Endometrium (tissue), 2 donors: ENCODE measurements around the gene ZNF750.

Source experiments
- FAIRE-seq: peaks from 2 replicates; lab custom pipeline; 2012; peaks lifted over from hg19 to GRCh38; lab: Jason Lieb, UNC
- donor health status: control.
- donor health status: control.

Gene ZNF750

DNA sequence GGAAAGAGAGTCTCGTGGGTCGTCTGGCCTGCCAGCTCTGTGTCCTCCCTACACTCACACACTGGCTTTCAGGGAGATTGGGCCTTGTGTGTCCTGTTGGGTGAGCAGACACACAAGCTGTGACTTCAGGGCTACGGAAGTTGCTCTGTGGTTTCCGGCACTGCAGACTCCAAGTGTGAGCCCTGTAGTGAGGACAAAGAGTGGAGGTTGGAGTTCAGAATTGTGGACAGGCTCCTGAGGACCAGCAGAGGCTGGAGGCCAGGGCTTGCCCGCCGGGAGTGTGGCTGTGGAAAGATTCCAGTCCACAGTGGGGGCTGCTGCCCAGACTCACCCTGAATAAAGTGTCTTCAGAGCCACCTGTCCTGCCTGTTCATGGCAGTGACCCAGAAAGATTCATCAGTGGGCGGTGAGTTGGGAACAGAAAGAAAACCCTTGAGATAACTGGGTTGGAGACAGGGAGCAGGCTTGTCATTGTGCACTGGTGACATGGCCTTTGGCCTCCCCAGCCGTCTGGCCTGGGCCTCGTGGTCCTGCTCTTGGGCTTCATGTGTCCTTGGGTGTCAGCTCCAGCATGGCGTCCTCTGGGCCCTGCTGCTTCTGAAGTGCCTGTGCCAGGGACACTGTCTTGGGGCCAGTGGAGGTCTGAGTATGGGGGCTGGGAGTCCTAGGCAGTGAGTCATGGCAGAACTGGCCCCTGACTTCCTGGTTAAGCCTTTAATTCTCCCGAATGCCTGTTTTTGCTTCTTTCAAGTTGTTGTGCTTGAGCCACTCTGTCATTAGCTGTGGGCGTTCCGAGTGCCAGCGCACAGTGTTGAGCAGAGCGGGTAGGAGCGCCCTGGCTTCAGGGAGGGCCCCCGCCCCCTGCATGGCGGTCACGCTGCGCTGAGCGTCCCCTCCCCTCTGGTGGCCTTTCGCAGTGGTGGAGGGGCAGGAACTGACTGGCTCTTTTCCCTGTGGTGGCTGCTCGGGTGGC is 19.9 kb upstream of the ZNF750 start:
- no peak for FAIRE-seq

DNA sequence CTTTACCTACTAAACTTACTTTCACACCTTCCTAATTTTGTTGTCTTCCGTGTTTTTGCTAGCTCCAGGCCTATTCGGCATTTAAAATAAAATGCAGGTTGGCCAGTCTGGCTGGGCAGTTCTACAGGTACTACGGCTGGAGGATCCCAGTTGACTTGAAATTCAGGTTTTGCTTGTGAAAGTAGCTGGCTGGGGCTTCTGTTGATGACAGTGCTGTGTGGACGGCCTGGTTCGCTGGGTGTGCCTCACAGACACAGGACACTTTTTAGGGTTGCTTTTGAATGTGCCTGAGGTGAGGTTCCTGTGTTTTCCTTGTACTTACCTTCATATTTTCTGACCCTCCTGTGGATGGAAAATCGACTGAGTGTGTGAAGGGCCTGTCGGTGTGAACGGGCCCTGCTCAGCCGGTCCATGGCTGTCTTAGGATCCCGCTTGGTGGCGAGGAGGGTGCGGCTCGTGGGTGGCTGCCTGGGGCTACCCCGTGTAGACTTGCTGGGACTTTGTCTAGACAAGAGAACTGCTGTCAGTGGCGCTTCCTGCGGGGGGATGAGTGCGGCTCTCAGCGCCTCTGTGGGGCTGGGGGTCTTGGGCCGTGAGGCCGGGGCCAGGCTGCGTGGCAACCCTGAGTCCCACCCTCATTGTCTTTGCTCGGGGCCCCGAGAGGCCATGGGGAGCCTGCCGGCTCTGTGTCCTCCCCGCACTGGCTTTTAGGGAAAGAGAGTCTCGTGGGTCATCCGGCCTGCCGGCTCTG is 18.7 kb upstream of the ZNF750 start:
- FAIRE-seq, result no peak

DNA sequence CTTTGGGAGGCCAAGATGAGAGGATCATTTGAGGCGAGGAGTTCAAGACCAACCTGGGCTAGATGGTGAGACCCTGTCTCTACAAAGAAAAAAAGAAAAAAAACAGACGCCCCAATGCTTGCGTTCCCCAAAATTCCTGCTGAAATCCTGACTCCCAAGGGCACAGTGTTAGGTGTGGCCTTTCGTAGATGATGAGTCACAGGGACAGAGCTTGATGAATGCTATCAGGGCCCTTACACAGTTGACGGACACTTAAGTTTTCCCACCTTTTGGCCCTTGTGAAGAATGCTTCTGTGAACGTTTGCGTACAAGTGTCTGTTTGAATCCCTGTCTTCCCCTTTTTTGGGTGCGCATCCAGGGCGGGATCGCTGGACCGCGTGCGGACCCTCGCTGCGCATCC is 16.5 kb upstream of the ZNF750 start:
- FAIRE-seq, result no peak

DNA sequence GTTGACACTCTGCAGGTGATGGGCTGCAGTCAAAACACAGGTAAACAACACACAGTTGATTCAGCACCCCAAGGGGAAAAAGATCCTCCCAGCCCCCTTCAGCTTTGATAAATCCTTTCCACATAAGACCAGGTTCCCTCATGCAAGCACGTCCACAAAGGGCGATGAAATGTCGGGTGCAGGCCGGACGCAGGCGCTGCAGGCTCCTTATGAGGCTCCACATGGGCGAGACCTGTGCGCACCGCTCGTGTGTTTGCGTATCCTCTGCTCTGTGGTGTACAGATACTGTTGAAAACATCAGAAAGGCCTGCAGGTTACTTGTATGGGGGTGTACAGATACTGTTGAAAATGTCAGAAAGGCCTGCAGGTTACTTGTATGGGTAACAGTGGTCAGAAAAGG is 14.4 kb upstream of the ZNF750 start:
- FAIRE-seq, result no peak

DNA sequence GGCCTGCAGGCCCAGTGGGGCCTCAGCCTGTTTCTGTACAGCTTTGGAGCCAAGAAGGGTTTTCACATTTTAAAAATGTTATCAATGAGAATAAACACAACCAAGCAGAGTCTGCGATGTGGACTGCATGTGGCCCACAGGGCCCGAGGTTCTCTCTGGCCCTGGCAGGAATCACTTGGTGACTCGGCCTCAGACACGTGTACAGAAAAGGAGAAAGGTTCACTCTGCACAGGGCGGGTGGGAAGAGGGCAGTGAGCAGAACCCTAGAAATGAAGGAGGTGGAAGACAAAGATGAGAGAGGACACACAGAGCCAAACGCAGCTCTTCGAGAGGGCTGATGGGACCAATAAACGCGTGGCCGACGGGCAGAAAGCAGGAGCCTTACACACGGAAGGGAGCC is 11.6 kb upstream of the ZNF750 start:
- no peak for FAIRE-seq

DNA sequence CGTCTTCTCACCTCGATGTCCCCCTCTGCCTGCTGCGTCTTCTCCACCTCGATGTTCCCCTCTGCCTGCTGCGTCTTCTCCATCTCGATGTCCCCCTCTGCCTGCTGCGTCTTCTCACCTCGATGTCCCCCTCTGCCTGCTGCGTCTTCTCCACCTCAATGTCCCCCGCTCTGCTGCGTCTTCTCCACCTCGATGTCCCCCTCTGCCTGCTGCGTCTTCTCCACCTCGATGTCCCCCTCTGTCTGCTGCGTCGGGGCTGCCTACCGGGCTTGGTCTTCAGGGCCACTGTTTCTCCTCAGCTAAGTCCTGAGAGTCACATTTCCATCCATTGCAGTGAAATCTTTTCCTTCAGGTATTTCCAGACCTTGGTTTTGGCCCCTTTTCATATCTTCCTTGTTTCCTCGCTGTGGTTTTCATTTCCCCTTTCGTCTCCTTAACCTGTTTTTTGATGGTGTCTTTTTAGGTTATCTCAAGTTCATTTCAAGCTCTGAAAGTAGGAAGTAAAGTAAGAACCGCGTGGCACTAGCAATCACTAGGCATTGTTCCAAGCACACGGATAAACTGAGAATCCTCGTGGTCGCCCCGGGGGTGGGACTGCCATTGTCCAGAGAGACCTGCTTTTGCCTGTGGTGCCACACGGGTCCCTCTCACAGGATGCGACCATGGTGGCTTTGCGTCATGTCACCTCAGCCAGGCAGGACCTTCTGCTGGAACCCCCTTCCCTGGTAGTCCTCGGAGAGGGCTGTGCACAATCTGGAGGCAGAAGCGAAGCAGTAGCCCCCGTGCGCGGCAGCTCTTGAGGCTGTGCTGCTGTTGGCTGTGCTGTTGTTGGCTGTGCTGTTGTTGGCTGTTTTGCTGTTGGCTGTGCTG is 9.5 kb upstream of the ZNF750 start:
- no peak for FAIRE-seq

DNA sequence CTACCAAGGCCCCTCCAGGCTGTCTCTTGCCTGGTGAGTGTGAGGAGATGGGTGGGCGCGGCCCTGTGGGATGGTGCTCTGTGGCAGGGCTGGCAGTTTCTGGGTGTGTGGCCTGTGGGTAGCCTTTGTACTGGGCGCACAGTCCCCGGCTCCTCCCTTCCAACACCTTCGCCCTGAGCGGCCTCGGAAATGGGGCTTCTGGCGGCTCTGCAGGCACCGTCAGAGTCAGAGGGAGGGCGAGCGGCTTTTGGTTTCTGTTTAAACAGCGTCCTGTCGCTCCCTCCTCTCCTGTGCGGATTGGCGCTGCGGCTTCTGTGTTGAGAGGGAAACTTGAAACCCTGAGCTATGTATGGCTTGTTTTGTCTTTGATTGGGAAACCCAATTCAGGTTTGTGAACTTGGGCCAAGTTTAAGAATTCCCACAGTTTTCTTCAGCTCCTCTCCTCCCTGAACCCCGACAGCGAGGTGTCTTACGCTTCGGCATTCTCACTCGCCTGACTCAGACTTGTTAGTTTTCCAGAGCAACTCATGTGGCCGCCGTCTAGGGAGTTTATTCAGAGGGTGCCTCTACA is 8.3 kb upstream of the ZNF750 start:
- no peak for FAIRE-seq

DNA sequence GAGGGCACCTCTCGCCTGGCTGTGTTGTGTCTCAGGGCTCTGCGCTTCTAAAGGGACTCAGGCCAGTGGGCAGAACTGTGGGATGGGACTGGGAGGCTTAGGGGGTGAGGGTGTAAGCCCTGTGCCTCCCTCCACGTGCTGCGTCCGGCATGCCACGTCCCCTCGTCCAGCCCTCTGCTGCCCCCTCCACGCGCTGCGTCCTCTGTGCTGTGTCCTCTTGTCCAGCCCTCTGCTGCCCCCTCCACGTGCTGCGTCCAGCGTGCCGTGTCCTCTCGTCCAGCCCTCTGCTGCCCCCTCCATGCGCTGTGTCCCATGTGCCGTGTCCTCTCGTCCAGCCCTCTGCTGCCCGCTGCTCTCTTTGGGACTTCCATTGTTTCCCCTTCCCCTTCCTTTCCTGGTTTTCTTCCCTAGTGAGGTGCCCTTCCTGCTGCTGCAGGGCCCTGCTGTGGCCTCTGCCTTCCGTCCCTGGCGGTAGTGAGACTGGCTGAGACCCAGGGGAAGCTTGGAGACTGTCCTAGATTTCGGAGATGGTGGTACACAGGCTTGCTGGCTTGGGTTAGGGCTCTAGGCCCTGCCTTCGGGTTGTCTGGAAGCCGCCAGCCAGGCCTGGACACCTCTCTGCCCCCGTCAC is 6.4 kb upstream of the ZNF750 start:
- FAIRE-seq, result no peak

DNA sequence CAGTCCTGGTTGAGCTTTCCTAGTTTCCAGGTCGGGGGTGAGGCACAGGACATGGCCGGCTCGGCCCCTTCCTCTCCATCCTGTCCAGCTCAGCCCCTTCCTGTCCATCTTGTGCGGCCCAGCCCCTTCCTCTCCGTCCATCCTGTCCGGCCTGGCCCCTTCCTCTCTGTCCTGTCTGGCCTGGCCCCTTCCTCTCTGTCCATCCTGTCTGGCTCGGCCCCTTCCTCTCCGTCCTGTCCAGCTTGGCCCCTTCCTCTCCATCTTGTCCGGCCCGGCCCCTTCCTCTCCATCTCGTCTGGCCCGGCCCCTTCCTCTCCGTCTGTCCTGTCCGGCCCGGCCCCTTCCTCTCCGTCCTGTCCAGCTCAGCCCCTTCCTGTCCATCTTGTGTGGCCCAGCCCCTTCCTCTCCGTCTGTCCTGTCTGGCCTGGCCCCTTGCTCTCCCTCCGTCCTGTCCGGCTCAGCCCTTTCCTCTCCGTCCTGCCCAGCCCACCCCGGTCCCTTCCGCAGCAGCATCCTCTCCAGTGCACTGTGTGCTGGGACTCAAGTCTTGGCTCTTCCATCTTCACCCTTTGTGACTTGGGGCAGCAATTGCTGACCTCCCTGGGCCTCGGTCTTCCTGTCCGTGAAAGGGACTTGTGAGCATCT is 5.5 kb upstream of the ZNF750 start:
- no peak for FAIRE-seq

DNA sequence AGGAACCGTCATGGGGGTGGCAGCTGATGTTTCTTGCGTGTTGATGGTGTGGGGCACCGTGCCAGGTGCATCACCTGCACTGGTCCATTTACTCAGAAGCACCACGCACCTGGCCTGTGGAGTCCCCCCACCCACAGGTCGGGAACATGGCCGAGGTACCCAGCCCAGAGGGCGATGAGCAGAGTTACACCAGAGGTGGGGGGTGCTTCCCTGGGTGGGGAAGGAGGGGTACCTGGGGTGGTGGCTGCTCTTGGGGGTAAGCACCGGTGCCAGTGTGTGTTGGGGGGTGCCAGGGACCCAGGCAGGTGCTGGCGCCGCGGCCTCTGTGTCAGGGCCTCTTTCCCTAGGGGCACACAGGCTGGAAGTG is 5.0 kb upstream of the ZNF750 start:
- FAIRE-seq, result no peak

DNA sequence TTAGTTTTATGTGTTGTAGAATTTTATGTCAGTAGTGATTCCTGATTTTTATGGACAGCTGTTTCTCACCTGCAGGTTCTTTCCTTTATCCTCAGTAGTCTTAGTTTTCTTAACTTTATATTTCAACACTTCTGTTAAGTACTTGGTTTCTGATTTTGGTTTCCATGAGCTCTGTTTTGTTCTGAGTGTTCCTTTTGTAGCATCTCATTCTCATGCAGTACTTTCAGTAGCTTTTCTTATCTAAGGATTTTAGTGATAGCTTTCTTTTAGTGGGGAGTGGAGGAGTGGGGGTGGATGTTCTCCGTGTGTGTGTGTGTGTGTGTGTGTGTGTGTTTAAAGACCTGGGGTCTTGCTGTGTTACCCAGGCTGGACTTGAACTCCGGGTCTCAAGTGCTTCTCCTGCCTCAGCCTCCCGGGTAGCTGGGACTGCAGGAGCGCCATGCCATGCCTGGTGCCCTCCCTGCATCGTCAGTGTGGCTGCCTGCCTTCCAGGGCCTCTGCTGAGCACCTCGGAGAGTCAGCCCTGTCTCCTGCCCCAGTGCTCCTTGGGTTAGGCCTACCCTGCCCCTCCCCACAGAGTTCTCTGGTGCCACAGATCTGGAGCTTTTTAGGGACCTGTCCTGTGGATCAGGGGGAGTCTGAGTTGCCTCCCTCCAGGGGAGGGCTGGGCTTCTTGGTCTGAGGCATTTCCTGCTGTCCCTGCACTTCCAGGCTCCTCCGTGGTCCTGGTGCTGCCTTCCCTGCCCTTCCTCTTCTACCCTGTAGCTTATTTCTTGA is 4.3 kb upstream of the ZNF750 start:
- FAIRE-seq, result no peak

DNA sequence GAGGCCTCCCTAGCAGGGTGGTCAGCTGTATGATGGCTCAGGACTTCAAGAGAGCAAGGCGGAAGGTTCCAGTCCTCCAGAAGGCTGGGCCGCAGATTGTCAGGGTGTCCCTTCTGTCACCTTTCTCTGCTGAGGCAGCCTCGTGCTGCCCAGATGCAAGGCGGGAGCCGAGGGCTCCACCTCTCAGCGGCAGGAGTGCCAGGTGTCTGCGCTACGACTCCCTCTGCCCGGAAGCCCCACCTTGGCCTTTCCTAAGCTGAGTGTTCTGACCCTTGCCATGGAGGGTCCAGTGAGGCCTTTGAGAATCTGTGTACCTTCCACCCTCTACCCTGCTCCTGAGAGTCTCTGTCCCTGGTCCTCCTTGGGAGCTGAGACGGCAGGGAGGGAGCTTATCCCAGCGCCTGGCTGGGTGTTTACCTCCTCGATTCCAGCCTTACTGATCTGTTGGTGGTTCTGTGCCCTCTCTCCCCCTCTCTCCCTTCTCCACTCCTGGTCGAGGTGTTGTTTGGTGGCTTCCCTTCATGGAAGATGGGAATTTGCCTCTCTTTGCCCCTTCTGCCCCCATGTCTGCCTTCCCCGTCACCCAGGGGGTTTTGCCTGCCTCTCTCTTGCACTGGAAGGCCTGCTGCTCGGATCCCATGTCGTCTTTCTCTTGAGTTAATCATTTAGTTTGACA is 2.2 kb upstream of the ZNF750 start:
- no peak for FAIRE-seq

DNA sequence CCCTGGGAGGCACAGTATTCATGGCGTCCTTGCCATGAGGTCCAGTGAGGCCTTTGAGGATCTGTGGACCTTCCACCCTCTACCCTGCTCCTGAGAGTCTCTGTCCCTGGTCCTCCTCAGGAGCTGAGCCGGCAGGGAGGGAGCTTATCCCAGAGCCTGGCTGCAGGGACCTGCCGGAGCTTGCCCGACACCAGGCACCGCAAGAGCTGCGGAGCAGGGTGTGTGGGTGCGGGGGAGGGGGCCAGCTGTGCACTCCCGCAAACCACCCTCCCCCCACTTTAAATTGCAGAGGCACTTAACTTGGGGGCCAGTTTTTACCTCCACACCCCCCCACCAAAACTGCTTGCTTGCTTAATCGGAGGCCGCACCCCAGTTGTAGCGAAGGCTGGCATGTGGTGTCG is 609 bp upstream of the ZNF750 start:
- no peak for FAIRE-seq

DNA sequence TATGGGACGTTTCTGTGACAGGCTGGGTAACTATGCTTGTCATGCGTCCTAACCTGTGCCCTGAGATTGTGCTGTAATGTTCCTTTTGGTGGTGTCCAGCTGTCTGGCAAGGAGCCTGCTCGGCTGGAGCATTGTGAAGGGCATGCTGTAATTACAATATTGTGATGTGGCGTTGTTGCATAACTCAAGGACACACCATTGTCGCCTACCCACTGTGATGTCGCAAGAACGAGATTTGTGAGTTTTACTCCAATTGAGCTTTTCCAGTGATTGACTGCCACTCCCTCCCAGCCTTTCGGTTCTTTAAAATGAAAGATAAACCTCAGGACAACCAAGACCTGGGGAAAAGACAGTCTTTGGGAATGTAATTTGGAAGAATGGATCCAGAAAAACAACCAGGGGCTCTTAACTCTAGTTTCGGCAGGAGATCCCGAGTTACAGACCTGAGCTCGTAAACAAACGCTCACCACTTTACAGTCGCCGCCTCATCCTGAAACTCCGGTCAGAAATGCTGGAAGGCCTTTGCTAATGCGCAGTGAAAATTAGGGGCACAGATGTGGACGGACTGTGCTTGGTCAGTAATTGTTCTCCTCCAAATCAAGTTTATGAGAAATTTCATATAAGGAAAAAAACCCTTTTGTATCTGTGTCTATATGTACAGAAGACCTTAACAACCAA is 1.3 kb downstream of the ZNF750 start:
- FAIRE-seq, result no peak

DNA sequence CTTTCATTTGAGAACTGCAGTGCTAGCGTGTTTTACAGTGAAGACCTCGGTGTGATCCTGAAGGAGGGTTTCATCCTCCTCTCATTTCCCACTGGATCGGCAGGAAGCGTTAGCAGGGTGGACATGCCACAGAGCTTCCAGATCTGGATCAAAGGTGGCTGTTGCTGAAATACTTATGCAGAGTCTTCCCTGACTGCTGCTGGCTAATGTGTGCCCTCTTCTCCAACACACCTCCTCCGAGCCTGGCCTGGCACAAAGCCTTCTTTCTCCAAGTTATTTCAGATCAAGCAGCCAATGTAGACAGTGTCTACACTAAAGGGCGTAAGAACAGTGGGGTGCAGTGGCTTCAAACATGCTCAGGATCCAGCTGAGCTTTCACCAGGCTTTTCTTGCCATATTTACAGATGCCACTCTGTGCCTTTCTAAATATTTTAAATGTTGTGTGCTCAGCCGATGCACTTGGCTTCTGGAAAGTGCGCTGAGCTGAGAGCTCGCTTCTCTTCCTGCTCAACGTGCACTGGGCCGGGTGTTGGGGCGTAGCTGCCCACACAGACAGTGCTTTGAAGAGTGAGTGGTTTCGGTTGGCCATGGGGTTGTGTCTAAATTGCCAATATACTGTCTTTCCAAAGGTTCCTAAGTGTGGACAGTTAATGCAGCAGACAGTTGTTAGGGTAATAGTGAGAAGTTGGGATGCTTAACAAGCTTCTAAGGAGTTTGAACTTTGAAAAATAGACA is 2.1 kb downstream of the ZNF750 start:
- FAIRE-seq, result no peak

DNA sequence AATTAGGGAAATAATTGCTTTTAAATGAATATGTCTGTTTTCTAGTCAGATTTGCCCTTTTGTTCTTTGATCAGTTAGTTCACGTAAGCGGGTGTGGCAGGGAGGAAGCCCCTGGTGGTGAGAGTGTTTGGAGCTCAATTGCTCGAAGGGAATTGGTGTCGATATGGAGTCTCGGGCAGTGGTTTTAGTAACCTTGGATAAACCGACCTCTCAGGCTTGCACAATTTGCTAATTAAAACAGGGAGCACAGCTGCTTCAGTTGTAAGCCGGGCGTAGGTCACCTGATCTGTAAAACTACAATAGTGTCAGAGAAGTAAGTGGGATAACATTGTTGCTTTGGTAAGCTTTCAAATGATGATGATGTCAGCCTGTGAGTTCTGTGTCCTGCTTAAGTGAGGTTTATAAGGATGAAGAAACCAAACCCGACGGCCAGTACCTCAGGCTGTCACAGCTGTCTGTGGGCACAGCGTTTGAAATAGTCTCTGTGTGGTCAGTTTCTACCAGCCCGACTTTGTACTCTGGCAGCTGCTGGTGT is 2.9 kb downstream of the ZNF750 start:
- FAIRE-seq, result no peak

DNA sequence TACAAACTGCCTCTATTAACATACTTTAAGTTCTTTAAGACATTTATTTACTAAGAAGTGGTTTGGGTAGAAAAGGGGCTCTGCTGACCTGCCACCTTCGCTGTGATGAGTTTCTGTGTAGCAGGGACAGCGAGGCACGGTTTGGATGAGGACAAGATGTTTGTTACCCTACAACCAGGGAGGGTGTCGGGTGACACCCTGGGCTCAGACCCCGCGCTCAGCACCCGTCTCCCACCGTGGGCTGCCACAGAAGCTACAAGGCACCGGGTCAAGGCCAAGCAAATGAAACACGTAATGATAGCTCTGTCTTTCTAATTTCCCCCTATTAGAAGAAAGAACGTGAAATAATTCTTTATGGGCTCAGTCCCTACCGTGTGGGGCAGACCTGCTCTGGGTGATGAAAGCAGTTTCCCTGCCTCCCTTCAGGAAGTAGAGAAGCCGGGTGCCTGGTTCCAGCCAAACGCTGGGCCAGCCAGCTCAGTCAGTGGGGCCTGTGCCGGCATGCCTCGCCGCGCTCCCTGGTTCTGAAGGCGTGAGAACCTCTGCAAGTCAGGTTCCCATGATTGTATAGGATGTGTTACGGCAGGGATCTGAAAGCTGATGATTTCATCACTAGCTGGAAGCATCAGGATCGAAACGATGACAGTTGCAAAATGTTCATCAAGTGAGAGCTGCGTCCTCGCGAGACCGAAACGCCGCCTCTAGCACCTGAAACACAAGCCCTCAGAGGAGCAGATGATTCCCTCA is 3.9 kb downstream of the ZNF750 start:
- no peak for FAIRE-seq
